ENCODE results near the gene CDH4. TPM values are rescaled to one million over a fixed set of nuclear protein-coding genes. Genes with fewer than 3 reads are reported as not detected.
"Not testable (repeated sequence)": the region's sequence is repeated elsewhere in the genome, so short reads cannot be mapped to it uniquely, and the experiment has no call there.

The CDH4 gene
- total RNA-seq, 1 donor from 2014 or later, result not detected

DNA sequence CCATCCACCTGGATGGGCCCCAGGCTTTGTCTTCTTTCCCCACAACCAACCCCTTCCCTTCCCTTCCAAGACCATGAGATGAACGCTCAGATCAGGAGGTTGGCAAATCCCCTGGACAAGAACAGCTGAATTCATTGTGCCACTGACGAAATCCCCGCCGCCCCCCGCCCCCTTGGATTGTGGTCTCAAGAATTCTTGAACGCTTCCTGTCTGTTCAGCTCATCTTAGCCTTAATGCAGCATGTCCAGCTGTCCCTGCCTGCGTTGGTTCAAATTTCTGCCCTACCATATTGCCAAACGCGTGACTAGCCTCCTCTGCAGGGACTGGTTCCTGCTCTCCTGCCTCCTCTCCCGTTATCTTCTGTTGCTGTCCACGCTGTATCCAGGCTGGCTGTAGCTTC lies 133.2 kb downstream of the CDH4 start:
- DNase-seq (ENCODE audit: low spot score), result no peak

DNA sequence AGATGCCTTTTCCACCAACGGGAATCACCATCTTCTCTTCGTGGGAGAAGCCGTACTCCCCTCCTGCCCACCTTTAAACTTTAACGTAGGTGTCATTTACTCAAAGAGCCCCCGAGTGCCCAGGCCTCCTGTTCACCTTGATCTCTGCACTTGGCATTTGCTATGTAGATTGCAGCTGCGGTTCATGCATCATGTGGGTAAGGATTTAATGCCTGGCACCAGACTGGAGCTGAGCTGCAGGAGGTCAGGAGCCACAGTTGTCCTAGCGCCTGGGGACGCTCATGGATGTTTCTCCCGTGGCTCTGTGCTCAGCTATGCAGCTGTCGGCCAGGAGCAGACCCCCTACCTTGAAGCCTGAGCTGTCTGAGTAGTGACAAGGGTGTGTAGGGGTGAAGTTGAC lies 133.7 kb downstream of the CDH4 start:
- DNase-seq (ENCODE audit: low spot score), result no peak

DNA sequence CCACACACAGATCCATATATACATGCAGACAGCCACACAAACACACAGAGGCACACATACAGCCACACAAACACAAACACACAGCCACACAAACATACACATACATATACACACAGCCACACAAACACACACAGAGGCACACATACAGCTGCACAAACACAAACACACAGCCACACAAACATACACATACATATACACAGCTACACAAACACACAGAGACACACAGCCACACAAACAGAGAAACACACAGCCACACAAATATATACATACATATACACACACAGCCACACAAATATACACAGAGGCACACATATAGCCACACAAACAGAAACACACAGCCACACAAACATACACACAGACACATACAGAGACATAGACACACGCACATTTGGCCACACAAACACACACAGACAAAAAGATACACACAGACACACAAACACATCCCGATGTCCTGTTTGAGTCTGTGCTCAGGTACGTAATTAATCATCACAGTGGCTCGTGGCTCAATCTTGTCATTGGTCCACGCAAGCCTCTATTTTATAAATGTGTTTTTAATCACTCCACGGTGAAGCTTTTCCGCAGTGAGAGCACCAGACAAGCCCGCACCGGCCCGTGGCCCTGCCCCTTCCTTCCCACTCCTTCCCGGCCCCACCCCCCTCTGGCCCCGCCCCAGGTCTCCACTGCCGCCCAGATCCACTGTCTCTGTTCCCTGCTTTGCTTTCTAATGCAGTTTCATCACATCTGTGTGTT lies 135.3 kb downstream of the CDH4 start:
- no peak for DNase-seq (ENCODE audit: low spot score)

DNA sequence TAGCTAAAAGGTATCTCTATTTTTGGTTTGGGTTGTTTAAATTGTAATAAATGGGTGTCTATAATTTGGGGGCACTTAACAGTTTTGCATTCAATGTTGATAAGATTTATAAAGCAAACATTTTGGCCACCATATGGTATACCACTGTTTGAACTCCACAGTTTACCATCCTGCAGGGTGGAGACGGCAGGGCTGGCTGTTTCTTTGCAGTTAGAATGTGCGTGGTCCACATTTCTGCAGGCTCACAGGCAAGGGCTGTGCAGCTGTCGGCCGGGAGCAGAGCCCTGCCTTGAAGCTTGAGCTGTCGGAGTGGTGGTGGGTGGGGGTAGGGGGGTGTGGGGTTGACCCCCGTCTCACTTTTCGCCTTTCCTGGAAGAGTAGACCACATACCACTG lies 135.9 kb downstream of the CDH4 start:
- no peak for DNase-seq (ENCODE audit: low spot score)

DNA sequence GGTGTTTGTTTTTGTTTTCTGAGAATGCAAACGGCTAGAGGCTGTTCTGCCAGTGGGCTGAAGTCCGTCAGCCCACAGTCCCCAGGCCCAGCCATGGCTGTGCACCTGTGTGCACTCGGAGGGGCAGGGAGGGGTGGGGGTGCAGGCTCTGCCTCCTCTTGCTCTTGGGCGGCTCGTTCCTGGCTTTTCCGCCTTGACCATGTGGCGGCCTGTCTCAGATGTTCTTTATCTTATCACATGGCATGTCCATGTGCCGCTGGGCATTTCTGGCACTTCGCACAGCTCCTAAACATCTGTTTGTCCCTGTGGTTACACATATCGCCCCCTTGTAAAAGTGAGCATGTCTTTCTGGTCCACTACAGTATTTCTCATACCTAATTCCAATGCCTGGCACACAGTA lies 137.0 kb downstream of the CDH4 start:
- no peak for DNase-seq (ENCODE audit: low spot score)

DNA sequence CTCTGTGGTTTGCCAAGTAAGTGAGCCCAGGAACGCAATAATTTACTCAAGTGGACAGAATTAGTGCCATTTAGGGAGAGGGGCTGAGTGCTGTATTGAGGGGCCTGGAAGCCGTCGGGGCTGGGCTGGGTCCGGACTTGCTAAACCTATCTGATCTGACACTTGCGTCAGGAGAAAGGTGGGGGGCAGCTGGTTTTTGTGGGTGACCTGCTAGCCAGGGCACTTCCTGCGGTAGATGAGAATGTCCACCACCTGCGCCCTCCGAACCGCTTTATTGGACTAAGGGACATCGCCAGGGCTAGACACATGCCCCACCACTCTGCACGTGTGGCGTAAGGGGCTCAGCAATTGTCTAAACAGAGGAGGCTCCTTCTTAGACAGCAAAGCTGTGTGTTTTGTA lies 139.1 kb downstream of the CDH4 start:
- no peak for DNase-seq (ENCODE audit: low spot score)

DNA sequence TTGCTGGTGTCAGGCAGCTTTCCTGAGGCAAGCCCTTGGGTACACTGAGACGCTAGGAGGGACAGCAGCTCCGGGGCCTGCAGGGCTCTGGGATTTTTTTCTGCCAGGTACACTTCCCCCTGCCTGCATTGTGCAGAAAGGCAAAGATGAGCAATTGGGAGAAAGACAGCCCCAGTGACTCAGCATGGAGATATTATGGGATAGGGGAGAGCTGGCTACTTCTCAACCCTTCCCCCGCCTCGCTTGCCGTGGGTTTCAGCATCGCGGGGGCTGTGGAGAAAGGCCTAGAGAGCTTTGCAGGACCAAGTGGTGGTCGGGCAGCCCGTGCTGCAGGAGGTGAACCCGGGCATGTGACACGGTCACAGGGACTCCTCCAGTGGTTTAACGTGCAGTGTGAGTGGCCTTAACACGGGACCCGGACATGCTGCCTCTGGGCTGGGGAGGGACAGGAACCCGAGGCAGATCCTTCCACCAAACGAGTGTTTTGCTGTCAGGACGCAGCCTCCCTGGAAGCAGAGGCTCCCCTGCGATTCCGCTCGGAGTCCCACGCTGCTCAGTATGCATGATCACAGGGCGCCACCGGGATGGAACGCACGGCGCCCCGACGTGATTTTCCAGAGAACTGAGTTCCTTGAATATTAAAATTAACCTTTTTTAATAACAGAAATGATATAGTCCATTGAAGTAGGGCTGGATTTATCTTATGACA lies 139.9 kb downstream of the CDH4 start:
- no peak for DNase-seq (ENCODE audit: low spot score)

DNA sequence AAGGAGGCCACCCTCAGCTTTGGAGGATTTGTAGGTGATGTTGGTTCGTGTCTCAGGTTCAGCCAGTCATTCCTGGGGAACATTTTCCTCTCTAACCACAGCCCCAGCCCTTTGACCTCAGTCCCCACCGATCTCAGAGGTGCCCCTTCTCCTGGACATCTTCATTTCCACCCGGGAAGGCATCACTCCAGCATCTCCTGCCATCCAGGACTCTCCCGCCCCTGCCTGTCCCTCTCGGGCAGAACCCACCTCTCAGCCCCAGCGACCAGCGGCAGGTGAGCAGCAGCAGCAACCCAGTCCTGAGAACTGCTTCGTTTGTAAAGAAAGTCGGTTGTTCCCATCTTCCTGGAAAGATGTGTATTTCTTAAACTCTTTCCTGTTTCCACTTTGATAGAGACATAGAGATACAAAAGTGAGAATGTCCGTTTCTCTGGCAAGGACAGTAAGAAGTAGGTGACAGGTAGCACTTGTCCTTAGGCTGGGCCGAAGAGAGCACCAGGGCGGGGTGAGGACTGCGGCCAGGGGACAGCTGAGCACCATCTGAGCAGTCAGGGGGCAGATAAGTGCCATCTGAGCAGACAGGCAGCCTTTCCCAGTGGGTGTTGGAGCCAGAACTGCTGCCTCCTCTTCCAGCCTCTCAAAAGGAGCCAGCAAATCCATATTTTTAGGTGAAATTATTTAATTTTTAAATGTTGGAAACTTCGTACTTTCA lies 142.2 kb downstream of the CDH4 start:
- no peak for DNase-seq (ENCODE audit: low spot score)

DNA sequence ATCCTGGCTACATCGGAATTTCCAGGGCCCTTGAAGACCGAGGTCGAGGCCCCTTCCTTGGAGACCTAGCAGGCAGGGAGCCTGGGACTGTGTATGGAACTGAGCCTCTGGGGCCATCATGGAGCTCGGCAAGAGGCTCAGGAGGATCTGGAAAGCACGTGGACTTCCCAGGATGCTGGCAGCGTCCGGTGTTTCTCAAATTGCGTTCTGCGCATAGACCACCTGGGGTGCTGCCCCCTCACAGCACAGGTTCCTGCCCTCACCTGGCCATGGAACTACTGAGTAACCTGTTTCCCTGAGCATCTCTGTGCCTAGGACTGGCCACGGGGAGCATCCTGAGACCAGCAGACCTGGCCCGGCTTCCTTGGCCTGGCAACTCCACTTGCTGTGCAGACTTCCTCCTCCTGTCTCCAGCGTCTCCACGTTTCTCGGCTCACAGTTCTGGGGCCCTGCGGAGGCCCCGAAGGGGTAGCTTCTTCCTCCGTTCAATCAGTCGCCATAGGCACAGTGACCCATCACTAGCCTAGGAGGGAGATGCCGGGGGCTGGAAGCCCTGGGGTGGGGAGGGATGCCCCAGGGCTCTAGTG lies 144.3 kb downstream of the CDH4 start:
- DNase-seq (ENCODE audit: low spot score), result no peak

DNA sequence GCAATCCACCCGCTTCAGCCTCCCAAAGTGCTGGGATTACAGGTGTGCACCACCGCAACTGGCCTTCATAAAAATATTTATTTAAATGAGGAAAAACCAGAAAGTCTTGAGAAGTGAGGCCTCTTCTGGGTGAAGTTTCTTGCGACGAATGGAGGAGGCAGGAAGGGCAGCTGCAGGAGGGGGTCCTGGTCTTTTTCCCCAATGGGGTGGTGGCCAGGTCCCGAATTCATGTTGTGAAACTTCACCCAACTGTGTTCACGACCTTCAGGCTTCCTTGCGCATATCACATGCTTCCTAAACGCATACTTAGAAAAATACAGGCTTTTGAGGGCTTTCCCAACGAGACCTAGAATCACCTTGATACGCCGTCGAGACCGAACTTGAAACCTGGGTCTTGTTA lies 145.1 kb downstream of the CDH4 start:
- DNase-seq (ENCODE audit: low spot score), result no peak

DNA sequence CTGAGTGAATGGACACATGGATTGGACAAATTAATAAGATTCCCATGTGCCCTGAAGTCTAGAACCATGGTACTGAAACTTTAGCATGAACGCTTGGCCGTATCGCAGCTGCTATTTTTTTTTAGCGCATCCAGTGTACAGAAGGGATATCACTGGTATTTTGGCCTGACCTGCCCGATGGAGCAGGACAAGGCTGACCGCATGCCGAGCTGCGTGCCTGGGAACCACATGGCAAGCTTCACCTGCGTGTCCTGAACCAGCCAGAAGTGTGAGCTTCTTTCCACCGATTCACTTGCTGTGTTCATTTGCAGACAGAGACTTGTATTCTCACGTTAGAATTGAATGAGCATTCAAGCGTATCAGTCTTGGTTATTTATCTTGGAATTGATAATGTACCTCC lies 145.7 kb downstream of the CDH4 start:
- DNase-seq (ENCODE audit: low spot score), result no peak

DNA sequence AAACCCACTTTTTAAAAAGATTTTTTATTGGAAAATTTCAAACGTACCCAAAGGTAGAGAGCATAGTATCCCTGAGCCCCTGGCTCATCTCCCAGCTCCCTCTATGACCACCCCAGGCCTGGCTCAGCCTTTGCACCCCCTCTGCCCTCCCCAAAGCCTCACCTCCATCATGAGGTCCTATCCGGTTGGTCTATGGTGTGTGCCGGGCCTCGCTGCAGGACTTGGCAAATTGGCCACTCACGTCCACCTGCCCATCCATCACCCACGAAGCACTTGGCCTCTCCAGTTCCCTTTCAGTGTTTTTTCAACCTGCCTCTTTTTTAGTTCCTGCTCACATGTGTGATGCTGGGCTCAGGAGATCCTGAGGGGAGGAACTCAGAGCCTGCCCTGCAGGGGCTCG lies 147.4 kb downstream of the CDH4 start:
- DNase-seq (ENCODE audit: low spot score), result no peak

DNA sequence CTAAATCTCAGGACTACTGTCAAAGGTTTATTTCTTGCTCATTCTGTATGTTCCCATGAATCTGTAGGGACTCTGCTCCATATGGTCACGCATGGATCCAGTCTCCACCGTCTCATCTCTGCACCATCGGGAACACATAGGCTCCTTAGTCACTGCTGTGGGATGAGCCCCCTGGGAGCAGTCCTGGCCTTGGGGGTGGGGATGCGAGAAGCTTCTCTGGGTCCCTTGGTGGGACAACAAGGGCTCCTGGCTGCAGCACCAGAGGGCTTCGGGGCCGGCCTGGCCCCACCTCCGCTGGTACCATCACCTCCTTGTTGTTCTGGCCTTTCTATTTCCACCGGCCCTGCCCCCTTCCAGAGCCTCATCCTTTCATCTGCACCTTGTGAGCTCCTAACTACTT lies 148.4 kb downstream of the CDH4 start:
- no peak for DNase-seq (ENCODE audit: low spot score)

DNA sequence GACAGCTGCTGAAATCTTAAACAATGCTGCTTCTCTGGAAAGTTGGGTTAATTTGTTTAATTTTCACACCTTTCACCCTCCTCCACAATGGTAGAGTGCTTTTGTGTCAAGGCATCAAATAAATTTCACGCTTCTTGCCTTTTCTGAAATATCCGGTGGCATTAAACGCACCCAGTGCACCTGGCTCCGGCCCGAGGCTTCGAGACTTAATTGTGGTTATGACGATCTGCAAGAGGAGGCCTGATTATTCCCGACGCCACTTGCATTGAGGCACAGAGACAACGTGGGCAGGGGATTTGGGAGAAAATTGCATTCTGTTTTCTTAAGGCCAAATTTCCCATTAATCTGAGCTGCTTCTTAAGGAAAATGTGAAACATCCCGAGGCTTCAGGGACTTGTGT lies 152.2 kb downstream of the CDH4 start:
- DNase-seq (ENCODE audit: low spot score), result no peak

DNA sequence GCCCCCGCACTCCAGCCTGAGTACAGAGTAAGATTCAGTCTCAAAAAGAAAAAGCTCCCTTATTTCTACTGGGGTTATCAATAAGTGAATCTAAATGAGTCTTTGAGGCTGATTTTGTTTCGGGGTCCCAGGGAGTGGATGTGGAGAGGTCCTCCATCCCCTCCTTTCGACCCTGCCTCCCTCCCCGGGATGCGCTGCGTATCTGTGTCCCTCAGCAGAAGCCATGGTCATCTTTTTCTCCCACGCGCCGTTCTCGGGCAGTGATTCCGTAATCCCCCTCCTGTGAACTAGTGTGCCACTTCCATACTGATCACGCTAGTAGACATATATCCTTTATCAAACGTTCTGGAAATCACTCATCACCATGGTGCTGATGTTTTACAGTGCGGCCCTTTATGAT lies 152.9 kb downstream of the CDH4 start:
- no peak for DNase-seq (ENCODE audit: low spot score)

DNA sequence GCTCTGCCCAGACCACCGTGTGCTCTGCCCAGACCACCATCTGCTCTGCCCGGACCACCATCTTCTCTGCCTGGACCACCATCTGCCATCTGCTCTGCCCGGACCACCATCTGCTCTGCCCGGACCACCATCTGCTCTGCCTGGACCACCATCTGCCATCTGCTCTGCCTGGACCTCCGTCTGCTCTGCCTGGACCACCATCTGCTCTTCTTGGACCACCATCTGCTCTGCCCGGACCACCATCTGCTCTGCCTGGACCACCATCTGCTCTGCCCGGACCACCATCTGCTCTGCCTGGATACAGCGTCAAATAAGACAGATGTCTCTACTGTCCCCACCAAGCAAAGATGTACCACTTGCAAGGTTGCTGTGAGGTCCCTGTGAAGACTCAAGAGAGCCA lies 154.7 kb downstream of the CDH4 start:
- not testable (repeated sequence) for DNase-seq (ENCODE audit: low spot score)

DNA sequence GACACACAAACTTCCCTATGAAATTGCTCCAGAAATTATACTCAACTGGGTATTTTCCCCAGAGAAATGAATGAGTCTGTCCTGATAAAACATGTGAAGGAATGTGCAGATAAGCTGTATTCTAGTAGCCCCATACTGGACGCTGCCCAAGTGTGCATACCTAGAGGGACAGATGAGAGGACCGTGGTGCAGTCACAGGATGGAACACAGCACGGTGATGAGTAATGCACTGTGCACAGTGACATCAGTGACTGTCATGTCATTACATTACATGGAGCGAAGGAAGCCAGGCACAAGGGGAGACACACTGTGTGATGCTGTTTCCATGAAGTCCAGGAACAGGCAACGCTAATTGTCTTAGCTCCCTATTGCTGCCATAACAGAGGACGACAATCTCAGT lies 155.5 kb downstream of the CDH4 start:
- no peak for DNase-seq (ENCODE audit: low spot score)

DNA sequence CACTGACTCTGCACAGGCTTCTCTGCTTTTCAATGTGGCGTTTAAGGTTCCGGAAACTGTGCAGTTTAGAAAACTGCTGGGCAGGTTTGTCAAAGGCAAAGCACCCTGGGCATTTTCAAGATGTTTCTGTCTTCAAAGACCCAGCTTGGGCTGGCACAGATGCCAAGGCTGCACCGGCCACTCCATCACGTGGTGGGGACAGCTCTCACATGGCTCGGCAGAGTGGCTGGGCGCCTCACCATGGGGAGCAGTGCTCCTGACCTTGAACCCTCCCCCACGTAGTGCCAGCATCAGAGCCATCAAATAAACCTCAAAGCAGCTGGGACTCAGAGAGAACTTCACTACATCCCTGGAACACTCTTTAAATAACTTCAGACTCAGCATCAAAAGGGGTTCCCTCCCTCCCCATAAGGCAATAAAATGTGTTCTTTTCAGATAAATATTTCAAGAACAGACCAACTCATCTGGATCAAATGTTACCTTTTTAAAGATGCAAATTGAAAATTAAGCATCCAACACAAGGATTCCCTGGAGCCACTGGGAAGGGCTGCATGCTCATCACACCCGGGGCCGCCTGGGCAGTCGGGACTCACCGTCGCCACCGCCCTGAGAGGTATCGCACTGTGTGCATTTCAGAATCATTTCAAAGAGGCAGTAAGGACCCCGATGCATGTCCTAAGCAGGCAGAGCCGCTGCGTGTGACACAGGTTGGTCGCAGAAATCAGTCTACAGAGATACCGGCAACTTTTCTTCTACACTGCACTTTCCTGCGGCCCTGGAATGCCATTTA lies 157.1 kb downstream of the CDH4 start:
- no peak for DNase-seq (ENCODE audit: low spot score)

DNA sequence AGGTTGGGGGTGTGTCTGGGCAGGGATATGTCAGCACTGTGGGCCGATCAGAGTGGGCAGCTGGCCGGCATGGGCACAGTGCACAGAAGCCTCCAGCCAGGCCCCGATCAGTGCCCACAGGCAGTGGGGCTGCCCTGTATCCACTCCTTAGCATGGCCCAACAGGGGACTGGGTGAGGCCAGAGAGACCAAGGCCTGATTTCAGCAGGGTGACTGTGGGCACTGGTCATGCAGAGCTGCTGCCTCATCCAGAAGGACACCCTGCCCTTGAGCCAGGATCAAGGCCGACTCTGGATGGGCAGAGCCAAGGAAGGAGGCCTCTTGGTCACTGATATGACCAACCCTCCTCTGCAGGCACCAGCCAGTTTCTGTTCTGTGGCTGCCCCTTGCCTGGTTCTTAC lies 159.7 kb downstream of the CDH4 start:
- DNase-seq (ENCODE audit: low spot score), result no peak

DNA sequence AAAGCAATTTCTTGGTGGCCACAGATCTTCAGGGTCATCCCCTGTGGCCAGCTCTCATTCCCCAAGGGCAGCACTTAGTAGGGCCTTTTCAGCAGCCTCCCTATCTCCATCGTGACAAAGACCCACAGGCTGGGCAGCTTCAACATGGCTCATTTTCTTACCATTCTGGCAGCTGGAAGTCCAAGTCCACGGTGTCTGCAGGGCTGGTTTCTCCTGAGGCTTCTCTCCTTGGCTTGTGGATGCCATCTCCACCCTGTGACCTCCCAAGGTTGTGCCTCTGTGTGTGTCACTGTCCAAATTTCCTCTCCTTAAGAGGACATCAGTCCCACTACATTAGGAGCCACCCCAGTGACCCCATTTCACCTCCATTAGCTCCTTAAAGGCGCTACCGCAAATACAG lies 161.7 kb downstream of the CDH4 start:
- DNase-seq (ENCODE audit: low spot score), result no peak

DNA sequence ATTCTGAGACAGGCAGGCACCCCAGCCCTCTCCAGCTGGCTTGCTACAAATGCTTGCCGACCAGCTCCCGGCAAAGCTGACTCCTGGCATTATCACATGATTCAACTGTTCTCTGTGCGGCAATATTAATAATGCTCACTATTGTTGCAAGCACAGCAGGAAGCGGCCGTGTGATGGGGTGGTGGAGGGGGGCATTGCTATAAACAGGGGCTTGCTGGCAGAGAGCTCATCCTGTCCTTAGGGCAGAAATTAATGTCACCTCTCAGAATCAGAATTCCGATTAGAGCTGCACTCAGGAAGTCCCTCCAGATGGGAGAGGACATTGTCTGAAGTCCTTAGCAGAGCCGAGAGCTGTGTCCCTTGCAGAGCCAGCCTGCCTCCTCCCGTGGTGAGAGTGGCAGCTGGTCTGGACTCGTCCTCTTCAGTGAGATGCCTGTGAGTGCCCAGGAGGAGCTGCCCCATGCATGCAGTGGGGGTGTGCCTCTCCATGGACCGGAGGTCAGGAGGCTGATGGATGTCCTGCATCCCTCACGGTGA lies 162.5 kb downstream of the CDH4 start:
- DNase-seq (ENCODE audit: low spot score), result no peak

All from mesenteric fat pad (tissue), 1 donor.